Heart left ventricle (tissue), 16 donors: ENCODE data around the gene DLK2. TPM values are rescaled to one million over a fixed set of nuclear protein-coding genes. Genes with fewer than 3 reads are reported as not detected.
A peak's percentile ranks its signal among the peaks of the same experiment; 100 is the strongest.

Source experiments
- ATAC-seq, 4 donors: fragments of 200-7000 bp; cut with Tn5 transposase; one replicate each; pipeline ENCODE4 v1.9.1; 2020 to 2022; ENCODE audit warnings: moderate library complexity in 4 of 4, mild to moderate bottlenecking in 3 of 4, moderate number of reproducible peaks in 1 of 4
- DNase-seq, 5 donors: peaks; one replicate each; pipeline ENCODE4 v3.0.0-alpha.2; 2020
- H3K27ac ChIP-seq, 12 donors: fragments of 200-600 bp; sonication (generic) in 4 of 12; one replicate each; pipeline versions ENCODE4 v1.5.0 to v1.8.0; 2016 to 2022; ENCODE audit warnings: mild to moderate bottlenecking in 2 of 12
- H3K27me3 ChIP-seq, 9 donors: fragments of 200-600 bp; sonication (generic) in 2 of 9; one replicate each; pipeline versions ENCODE4 v1.5.1 to v1.8.0; 2016 to 2022; ENCODE audit warnings: mild to moderate bottlenecking in 3 of 9
- H3K36me3 ChIP-seq, 9 donors: fragments of 200-600 bp; sonication (generic) in 2 of 9; one replicate each; pipeline versions ENCODE4 v1.5.0 to v1.8.0; 2018 to 2022; ENCODE audit warnings: mild to moderate bottlenecking in 2 of 9
- H3K4me1 ChIP-seq, 12 donors: fragments of 200-600 bp; sonication (generic) in 4 of 12; one replicate each; pipeline versions ENCODE4 v1.5.0 to v1.8.0; 2016 to 2022; ENCODE audit warnings: mild to moderate bottlenecking in 3 of 12
- H3K4me3 ChIP-seq, 12 donors: fragments of 200-600 bp; sonication (generic) in 4 of 12; one replicate each; pipeline versions ENCODE4 v1.5.0 to v1.8.0; 2017 to 2022; ENCODE audit warnings: mild to moderate bottlenecking in 9 of 12, moderate library complexity in 4 of 12
- H3K9me3 ChIP-seq, 12 donors: fragments of 200-600 bp; sonication (generic) in 4 of 12; one replicate each; pipeline versions ENCODE4 v1.5.0 to v1.8.0; 2016 to 2022; ENCODE audit warnings: mild to moderate bottlenecking in 1 of 12
- CTCF ChIP-seq, 12 donors: fragments of 200-600 bp; sonication (generic) in 4 of 12; IDR thresholded peaks; one replicate each; pipeline versions ENCODE4 v1.5.0 to v1.8.0; 2018 to 2022; ENCODE audit warnings: antibody characterized with exemption in 12 of 12, mild to moderate bottlenecking in 5 of 12
- POLR2A ChIP-seq, 2 donors: fragments of 450-650 bp; IDR thresholded peaks; one replicate each; pipeline ENCODE4 v1.6.1; 2017; ENCODE audit warnings: antibody characterized with exemption in 2 of 2, mild to moderate bottlenecking in 2 of 2, moderate library complexity in 2 of 2
- WGBS, 4 donors: extraction: QIAGEN DNeasy Blood & Tissue Kit in 2 of 4; methylation state at CpG; one replicate each; pipeline versions ENCODE4 v1.1.5 to v1.1.7; 2013 to 2018; 5-methylcytosine and 5-hydroxymethylcytosine counted together
- intact Hi-C, 10 donors: fragments of 100-400 bp; cut with DNase I; formaldehyde crosslinking; loops; one replicate each; pipeline versions ENCODE4 v1.11.1 to v1.14.2; 2022
- microRNA-seq, 4 donors: library from miRNA; unstranded; fragments of <30 nt; microRNA quantifications; one replicate each; pipeline versions ENCODE4 to v1.2.0, GENCODE V29; 2017 to 2020
- polyA plus RNA-seq, 2 donors: library from polyadenylated mRNA; stranded (reverse); fragments of 200-250 nt; gene quantifications; one replicate each; pipeline ENCODE4 v1.2.3, GENCODE V29; 2013
- total RNA-seq, 9 donors: library from RNA; depleted of rRNA in 2 of 9; stranded (reverse); fragments of >200 nt in 2 of 9; fragmentation: NEBNext Ultra II Directional in 3 of 9; extraction: Animal tissue kit (Norgen Biotek cat#: 25700) in 3 of 9; gene quantifications; one replicate each; pipeline versions ENCODE4 v1.1.0 to v1.2.4, GENCODE V29; 2016 to 2023
- donor health status: ischemic (EF 13 %, LVEDD 7.1; RV severe dilation, severe dysfunction).
- donor health status: healthy with polysubstance abuse.
- donor health status: DM: no; HTN: yes; CAD: no.
- donor health status: DM: no; HTN: no; CAD: no.
- donor health status: ischemic (EF 25% LVEDD 6.9; RV normal size, moderate dysfunction).
- donor health status: ischemic (EF 25% LVEDD 5.7; RV mildly dilated, moderate dysfunction).
- donor health status: healthy.
- donor health status: DM: yes; HTN: yes; CAD: no.
- donor health status: ischemic (EF 35%, LVEDD 5.7; RV mildly dilated, moderate dysfunction).
- donor health status: nonischemic (EF 11% LVEDD 7.7; RV severe dilation, severe dysfunction).
- donor health status: DM: yes; HTN: yes; CAD: no.
- donor health status: PGD.
- donor health status: ischemic (EF 29% LVEDD 5.4; RV normal size, mild dysfunction).
- donor health status: nonischemic (EF 23%, LVEDD 6.1; RV moderate dilation, normal function).

The DLK2 gene
- total and polyA plus RNA-seq, 11 donors: 0.61 to 8.1 (median 2.7) TPM

DNA sequence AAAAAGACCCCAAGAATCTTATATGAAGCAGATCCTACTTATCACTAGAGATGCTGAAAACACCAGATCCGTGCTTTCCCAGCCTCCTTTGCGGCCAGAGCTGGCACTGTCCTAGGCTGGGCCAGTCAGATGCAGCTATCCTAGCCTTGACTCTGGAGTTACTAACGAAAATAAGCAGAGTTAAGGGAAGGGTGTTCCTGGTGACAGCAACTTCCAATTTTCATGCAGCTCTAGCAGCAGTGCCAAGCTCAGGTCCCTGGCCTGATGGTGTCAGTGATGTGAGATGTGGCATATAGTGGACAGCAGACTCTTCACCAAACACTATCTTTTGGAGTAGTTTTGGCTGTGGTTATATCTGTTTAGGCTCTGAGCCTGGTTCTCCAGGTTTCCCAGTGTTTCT is 53.6 kb downstream of the DLK2 start:
- no peaks in the 10 kb centered on the region for H3K36me3 ChIP-seq
- peaks cover 0 to 3% (median 0%) of the 10 kb centered on the region in 12 donors for H3K4me1 ChIP-seq
- intact Hi-C loops: no loop called here
- H3K4me3 ChIP-seq: no peak overlapping the region
- peak overlapping the region in 1 of 12 donors; percentile 34 for H3K27ac ChIP-seq
- peaks cover 0 to 3% (median 0%) of the 10 kb centered on the region in 9 donors for H3K27me3 ChIP-seq
- no peak for DNase-seq
- H3K9me3 ChIP-seq: no peaks in the 10 kb centered on the region
- ATAC-seq: peak in 3 of 4 donors; percentile 36 to 75 (median 42)
- no peak for TF ChIP-seq POLR2A (IDR thresholded peaks at IDR 0.05)
- TF ChIP-seq CTCF (IDR thresholded peaks at IDR 0.05): no peak
- 70 to 77% (median 75%) methylated on average over 3 of the region's 3 CpGs for WGBS, 4 donors

Small RNAs within 50 kb of the gene (microRNA-seq; reads per million reads assigned to microRNA genes)
- gene MIR6780B: 0 to 1.0 (median 0.19) reads per million in 4 donors

Other genes with a start within 250 kb of the DLK2 start
- 10 to 100 TPM; 18.9 to 63.7 (median 25.7) TPM for gene DNPH1, start 226.1 kb downstream of the DLK2 start, total RNA-seq
- gene DNPH1, start 226.1 kb downstream of the DLK2 start, polyA plus RNA-seq: 10 to 100 TPM; 37.9 to 45.5 TPM
- under 1 TPM; 0.04 to 0.52 (median 0.29) TPM for gene TTBK1, start 212.1 kb downstream of the DLK2 start, total RNA-seq
- under 1 TPM; 0.07 to 0.23 TPM for gene TTBK1, start 212.1 kb downstream of the DLK2 start, polyA plus RNA-seq
- under 1 TPM in 4 of 9 donors, not detected in 5; 0.12 to 0.32 (median 0.14) TPM for gene SLC22A7, start 157.3 kb downstream of the DLK2 start, total RNA-seq
- under 1 TPM in 1 of 2 donors, not detected in 1; 0.23 TPM for gene SLC22A7, start 157.3 kb downstream of the DLK2 start, polyA plus RNA-seq
- 10 to 100 TPM in 6 of 9 donors, 1 to 10 TPM in 3; 3.7 to 63.3 (median 20.9) TPM for gene CRIP3, start 146.7 kb downstream of the DLK2 start, total RNA-seq
- 10 to 100 TPM in 1 of 2 donors, 1 to 10 TPM in 1; 3.6 to 66.7 TPM for gene CRIP3, start 146.7 kb downstream of the DLK2 start, polyA plus RNA-seq
- gene ZNF318, start 85.9 kb downstream of the DLK2 start, total RNA-seq: 10 to 100 TPM; 10.5 to 15.7 (median 14.3) TPM
- 1 to 10 TPM; 7.3 to 9.2 TPM for gene ZNF318, start 85.9 kb downstream of the DLK2 start, polyA plus RNA-seq
- 10 to 100 TPM in 5 of 9 donors, 1 to 10 TPM in 4; 6.4 to 18.3 (median 10.3) TPM for gene ABCC10, start 28.0 kb downstream of the DLK2 start, total RNA-seq
- 10 to 100 TPM in 1 of 2 donors, 1 to 10 TPM in 1; 7.3 to 19.6 TPM for gene ABCC10, start 28.0 kb downstream of the DLK2 start, polyA plus RNA-seq
- gene TJAP1, start 22.0 kb upstream of the DLK2 start, total RNA-seq: 10 to 100 TPM; 16.9 to 34.5 (median 19.1) TPM
- gene TJAP1, start 22.0 kb upstream of the DLK2 start, polyA plus RNA-seq: 10 to 100 TPM; 16.5 TPM
- 1 to 10 TPM in 8 of 9 donors, under 1 TPM in 1; 0.50 to 5.1 (median 1.9) TPM for gene LRRC73, start 54.8 kb upstream of the DLK2 start, total RNA-seq
- 1 to 10 TPM in 1 of 2 donors, under 1 TPM in 1; 0.53 to 1.9 TPM for gene LRRC73, start 54.8 kb upstream of the DLK2 start, polyA plus RNA-seq
- gene YIPF3, start 61.4 kb upstream of the DLK2 start, total RNA-seq: 10 to 100 TPM; 63.4 to 90.3 (median 75.3) TPM
- gene YIPF3, start 61.4 kb upstream of the DLK2 start, polyA plus RNA-seq: 100 to 1,000 TPM in 1 of 2 donors, 10 to 100 TPM in 1; 64.5 to 132 TPM
- 10 to 100 TPM in 8 of 9 donors, 1 to 10 TPM in 1; 9.5 to 20.6 (median 13.5) TPM for gene POLR1C, start 61.5 kb upstream of the DLK2 start, total RNA-seq
- gene POLR1C, start 61.5 kb upstream of the DLK2 start, polyA plus RNA-seq: 10 to 100 TPM; 11.6 to 52.9 TPM
- 10 to 100 TPM; 11.8 to 22.4 (median 17.2) TPM for gene XPO5, start 120.5 kb upstream of the DLK2 start, total RNA-seq
- 10 to 100 TPM in 1 of 2 donors, 1 to 10 TPM in 1; 6.0 to 12.7 TPM for gene XPO5, start 120.5 kb upstream of the DLK2 start, polyA plus RNA-seq
- gene POLH, start 120.6 kb upstream of the DLK2 start, total RNA-seq: 10 to 100 TPM in 5 of 9 donors, 1 to 10 TPM in 4; 5.5 to 12.2 (median 10.1) TPM
- 1 to 10 TPM; 2.3 to 3.2 TPM for gene POLH, start 120.6 kb upstream of the DLK2 start, polyA plus RNA-seq
- 10 to 100 TPM; 16.6 to 37.1 (median 26.1) TPM for gene GTPBP2, start 173.7 kb upstream of the DLK2 start, total RNA-seq
- 10 to 100 TPM; 24.1 to 37.0 TPM for gene GTPBP2, start 173.7 kb upstream of the DLK2 start, polyA plus RNA-seq
- 10 to 100 TPM; 24.5 to 33.7 (median 26.6) TPM for gene MAD2L1BP, start 180.3 kb upstream of the DLK2 start, total RNA-seq
- 10 to 100 TPM; 19.8 to 38.6 TPM for gene MAD2L1BP, start 180.3 kb upstream of the DLK2 start, polyA plus RNA-seq
- gene RSPH9, start 189.5 kb upstream of the DLK2 start, total RNA-seq: under 1 TPM in 6 of 9 donors, not detected in 3; 0.09 to 0.18 (median 0.14) TPM
- gene RSPH9, start 189.5 kb upstream of the DLK2 start, polyA plus RNA-seq: under 1 TPM; 0.29 to 0.50 TPM
- gene MRPS18A, start 232.2 kb upstream of the DLK2 start, total RNA-seq: 10 to 100 TPM; 37.4 to 66.1 (median 39.1) TPM
- gene MRPS18A, start 232.2 kb upstream of the DLK2 start, polyA plus RNA-seq: 100 to 1,000 TPM in 1 of 2 donors, 10 to 100 TPM in 1; 55.3 to 105 TPM